Parathyroid adenoma (tissue), 2 donors: ENCODE results near the gene HRH3.

Experiments used
- H2AFZ ChIP-seq: fragments of 300-600 bp; sonication (generic); one replicate; pipeline ENCODE4 v1.7.0; 2017; ENCODE audit warnings: antibody characterized with exemption, mild to moderate bottlenecking
- H3K27ac ChIP-seq: fragments of 300-600 bp; sonication (generic); one replicate; pipeline ENCODE4 v1.7.0; 2017
- H3K27me3 ChIP-seq: fragments of 300-600 bp; sonication (generic); one replicate; pipeline ENCODE4 v1.7.0; 2017; ENCODE audit warnings: low read length; ENCODE audit not compliant: control insufficient read depth, insufficient read depth
- H3K36me3 ChIP-seq: fragments of 300-600 bp; sonication (generic); one replicate; pipeline ENCODE4 v1.7.0; 2017; ENCODE audit warnings: low read length; ENCODE audit not compliant: control insufficient read depth, insufficient read depth
- H3K4me1 ChIP-seq: fragments of 300-600 bp; sonication (generic); one replicate; pipeline ENCODE4 v1.7.0; 2017; ENCODE audit warnings: control low read depth
- H3K4me2 ChIP-seq: fragments of 300-600 bp; sonication (generic); one replicate; pipeline ENCODE4 v1.7.0; 2017; ENCODE audit warnings: low read length
- H3K4me3 ChIP-seq: fragments of 300-600 bp; sonication (generic); one replicate; pipeline ENCODE4 v1.7.0; 2017; ENCODE audit warnings: low read depth, low read length
- H3K79me2 ChIP-seq: fragments of 300-600 bp; sonication (generic); one replicate; pipeline ENCODE4 v1.7.0; 2017; ENCODE audit warnings: control low read depth
- H3K9ac ChIP-seq: fragments of 300-600 bp; sonication (generic); one replicate; pipeline ENCODE4 v1.7.0; 2017; ENCODE audit warnings: mild to moderate bottlenecking
- H3K9me3 ChIP-seq: fragments of 300-600 bp; sonication (generic); one replicate; pipeline ENCODE4 v1.7.0; 2017; ENCODE audit warnings: low read length; ENCODE audit not compliant: control insufficient read depth
- TF ChIP-seq, protein P1 (sequence below): fragments of 300-600 bp; sonication (generic); IDR thresholded peaks from one replicate; pipeline ENCODE4 v1.7.0; 2017; ENCODE audit warnings: antibody characterized with exemption, mild to moderate bottlenecking
- donor health status: primary hyperparathyroidism.

HRH3 gene

DNA sequence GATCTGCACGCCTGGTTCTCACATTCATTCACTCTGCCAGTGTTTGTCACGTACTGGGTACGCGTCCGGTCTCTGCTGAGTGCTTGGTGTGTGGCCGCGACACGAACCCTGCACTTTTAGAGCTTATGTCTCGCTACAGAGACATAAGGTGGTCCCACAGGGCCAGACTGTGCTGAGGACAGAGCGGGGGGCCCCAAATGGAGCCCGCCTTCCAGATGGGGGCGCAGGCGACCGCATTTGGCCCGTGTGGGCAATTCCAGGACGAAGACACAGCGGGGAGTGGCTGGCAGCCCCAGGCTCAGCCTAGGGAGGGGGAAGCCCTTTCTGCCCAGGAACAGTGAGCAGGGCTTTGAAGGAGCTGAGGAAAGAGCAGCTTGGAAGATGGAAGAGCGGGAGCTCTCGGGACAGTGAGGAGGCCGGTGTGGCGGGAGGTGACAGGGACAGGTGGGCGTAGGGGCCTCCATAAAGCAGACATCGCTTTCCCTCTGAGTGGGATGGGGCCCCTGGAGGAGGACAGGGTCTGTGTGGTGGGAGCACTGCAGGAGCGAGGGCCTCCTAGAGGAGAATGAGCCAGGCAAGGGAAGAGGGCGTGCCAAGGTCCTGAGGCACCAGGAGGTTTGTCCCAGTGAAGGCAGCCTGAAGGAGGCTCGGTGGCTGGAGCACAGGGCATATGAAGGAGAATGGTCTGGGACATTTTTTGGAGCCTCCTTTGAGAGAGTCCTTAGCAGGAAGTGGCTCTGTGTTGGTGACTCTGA lies 45.0 kb downstream of the HRH3 start:
- Histone ChIP-seq H3K27me3 (no peaks in the 10 kb centered on the region), H3K9me3 (no peaks in the 10 kb centered on the region), H3K36me3 (no peaks in the 10 kb centered on the region), H3K27ac (no peak overlapping the region), H3K9ac (no peak overlapping the region), H3K4me2 (no peak overlapping the region), H3K79me2 (no peaks in the 10 kb centered on the region), H3K4me3 (no peak overlapping the region), H2AFZ (no peak overlapping the region), H3K4me1 (no peaks in the 10 kb centered on the region)
- TF ChIP-seq, protein P1, sequence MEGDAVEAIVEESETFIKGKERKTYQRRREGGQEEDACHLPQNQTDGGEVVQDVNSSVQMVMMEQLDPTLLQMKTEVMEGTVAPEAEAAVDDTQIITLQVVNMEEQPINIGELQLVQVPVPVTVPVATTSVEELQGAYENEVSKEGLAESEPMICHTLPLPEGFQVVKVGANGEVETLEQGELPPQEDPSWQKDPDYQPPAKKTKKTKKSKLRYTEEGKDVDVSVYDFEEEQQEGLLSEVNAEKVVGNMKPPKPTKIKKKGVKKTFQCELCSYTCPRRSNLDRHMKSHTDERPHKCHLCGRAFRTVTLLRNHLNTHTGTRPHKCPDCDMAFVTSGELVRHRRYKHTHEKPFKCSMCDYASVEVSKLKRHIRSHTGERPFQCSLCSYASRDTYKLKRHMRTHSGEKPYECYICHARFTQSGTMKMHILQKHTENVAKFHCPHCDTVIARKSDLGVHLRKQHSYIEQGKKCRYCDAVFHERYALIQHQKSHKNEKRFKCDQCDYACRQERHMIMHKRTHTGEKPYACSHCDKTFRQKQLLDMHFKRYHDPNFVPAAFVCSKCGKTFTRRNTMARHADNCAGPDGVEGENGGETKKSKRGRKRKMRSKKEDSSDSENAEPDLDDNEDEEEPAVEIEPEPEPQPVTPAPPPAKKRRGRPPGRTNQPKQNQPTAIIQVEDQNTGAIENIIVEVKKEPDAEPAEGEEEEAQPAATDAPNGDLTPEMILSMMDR, result no peak

DNA sequence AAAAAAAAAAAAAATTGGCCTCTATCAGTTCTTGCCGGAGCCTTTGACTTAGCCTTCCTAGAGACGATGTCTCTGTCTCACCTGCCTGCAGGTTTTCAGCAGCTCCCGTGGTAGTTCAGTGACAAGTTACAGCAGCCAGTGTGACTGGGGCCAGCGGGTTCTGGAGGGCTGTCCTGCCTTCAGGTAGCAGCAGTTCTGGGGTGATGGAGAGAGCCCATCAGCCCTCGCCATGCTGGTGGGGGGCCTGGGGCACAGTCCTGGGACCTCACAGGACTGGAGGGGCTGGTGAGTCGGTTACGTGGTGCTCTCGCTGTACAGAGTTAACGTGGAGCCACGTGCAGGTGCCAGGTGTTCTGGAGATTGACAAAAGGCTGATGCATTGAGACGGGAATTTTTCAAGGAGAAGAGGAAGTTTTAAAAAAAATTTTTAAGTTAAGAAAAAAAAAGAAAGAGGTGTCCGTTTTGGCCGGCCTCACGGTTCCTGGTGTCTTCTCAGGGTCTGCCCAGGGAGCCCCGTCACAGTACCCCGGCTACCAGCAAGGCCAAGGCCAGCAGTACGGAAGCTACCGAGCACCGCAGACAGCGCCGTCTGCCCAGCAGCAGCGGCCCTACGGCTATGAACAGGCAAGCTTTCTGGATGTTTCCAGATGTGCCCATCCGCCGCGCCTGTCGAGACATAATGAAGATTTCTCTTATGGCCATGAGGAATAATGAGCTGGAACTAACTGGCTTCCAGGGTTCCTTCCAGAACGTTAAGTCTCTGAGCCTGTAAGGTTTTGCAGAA lies 45.9 kb downstream of the HRH3 start:
- H3K4me1 ChIP-seq, result no peaks in the 10 kb centered on the region
- no peaks in the 10 kb centered on the region for H3K79me2 ChIP-seq
- no peak overlapping the region for H3K27ac ChIP-seq
- TF ChIP-seq, protein P1, result no peak
- H3K27me3 ChIP-seq, result no peaks in the 10 kb centered on the region
- no peak overlapping the region for H3K9ac ChIP-seq
- H3K4me2 ChIP-seq, result no peak overlapping the region
- H3K9me3 ChIP-seq, result no peaks in the 10 kb centered on the region
- H3K4me3 ChIP-seq, result no peak overlapping the region
- no peak overlapping the region for H2AFZ ChIP-seq
- H3K36me3 ChIP-seq, result no peaks in the 10 kb centered on the region

DNA sequence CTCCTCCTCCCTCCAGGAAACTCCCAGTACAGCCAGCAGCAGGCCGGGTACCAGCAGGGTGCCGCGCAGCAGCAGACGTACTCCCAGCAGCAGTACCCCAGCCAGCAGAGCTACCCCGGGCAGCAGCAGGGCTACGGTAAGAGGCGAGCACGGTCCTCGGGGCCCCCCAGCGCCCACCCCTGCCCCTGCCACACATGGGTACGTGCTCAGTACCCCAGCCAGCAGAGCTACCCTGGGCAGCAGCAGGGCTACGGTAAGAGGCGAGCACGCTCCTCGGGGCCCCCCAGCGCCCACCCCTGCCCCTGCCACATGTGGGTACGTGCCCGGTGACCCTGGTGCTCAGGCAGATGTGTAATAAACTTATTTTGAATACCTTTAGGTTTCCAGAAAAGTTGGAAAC lies 47.4 kb downstream of the HRH3 start:
- Histone ChIP-seq H3K4me1 (no peaks in the 10 kb centered on the region), H3K9me3 (no peaks in the 10 kb centered on the region), H3K9ac (no peak overlapping the region), H3K36me3 (no peaks in the 10 kb centered on the region), H3K79me2 (no peaks in the 10 kb centered on the region), H3K27ac (no peak overlapping the region), H3K27me3 (no peaks in the 10 kb centered on the region), H3K4me2 (no peak overlapping the region), H3K4me3 (no peak overlapping the region), H2AFZ (no peak overlapping the region)
- TF ChIP-seq, protein P1, result no peak

DNA sequence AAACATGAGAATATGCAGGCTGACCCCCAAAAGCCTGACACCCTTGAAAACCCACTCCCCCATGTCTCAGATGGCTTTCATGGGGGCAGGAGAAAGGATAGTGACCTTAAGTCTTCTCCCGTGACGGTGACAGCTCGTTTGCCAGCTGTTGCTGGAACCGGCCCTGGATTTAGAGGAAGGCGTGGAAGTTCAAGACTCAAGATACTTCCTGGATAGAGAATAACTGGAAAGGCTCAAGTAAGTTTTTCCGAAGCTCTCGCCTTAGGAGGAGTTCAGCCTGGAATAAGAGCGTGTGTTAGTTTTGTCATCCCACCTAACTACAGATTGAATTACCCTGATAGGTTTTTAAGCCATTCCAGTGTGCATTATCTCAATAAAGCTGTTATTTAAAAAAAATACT lies 48.8 kb downstream of the HRH3 start:
- Histone ChIP-seq H3K27me3 (no peaks in the 10 kb centered on the region), H3K4me3 (no peak overlapping the region), H3K79me2 (no peaks in the 10 kb centered on the region), H3K9ac (no peak overlapping the region), H3K4me2 (no peak overlapping the region), H3K4me1 (no peaks in the 10 kb centered on the region), H2AFZ (no peak overlapping the region), H3K27ac (peak overlapping the region; percentile 16), H3K36me3 (no peaks in the 10 kb centered on the region), H3K9me3 (no peaks in the 10 kb centered on the region)
- TF ChIP-seq, protein P1, result no peak
